WTC11 (cell line): ENCODE measurements around the gene TSPAN9.

Experiments used
- ETV6 ChIP-seq: sonication (generic); formaldehyde crosslinking; IDR thresholded peaks from 2 replicates; pipeline ENCODE4 v1.8.1; 2022; ENCODE audit warnings: mild to moderate bottlenecking, missing genetic modification reagents
- FOXP1 ChIP-seq: sonication (generic); formaldehyde crosslinking; IDR thresholded peaks from 2 replicates; pipeline ENCODE4 v1.8.0; 2022; ENCODE audit warnings: missing genetic modification reagents, mild to moderate bottlenecking, moderate library complexity, borderline replicate concordance
- MYBL2 ChIP-seq: sonication (generic); formaldehyde crosslinking; IDR thresholded peaks from 2 replicates; pipeline ENCODE4 v1.8.1; 2023; ENCODE audit warnings: mild to moderate bottlenecking, moderate library complexity, missing genetic modification reagents
- NR3C1 ChIP-seq: sonication (generic); formaldehyde crosslinking; conservative IDR thresholded peaks from 2 replicates; pipeline ENCODE4 v1.8.1; 2023; ENCODE audit warnings: low read depth, mild to moderate bottlenecking, missing genetic modification reagents
- TEAD4 ChIP-seq: sonication (generic); formaldehyde crosslinking; IDR thresholded peaks from 2 replicates; pipeline ENCODE4 v1.8.0; 2022; ENCODE audit warnings: mild to moderate bottlenecking, missing genetic modification reagents
- ZNF317 ChIP-seq: sonication (generic); formaldehyde crosslinking; IDR thresholded peaks from 2 replicates; pipeline ENCODE4 v1.8.1; 2023; ENCODE audit warnings: low read depth, mild to moderate bottlenecking, moderate library complexity, missing genetic modification reagents, borderline replicate concordance
- TF ChIP-seq, protein P1 (sequence below): fragments of 200-600 bp; IDR thresholded peaks from 2 replicates; pipeline ENCODE4 v1.8.0; 2022; ENCODE audit warnings: antibody characterized with exemption
- TF ChIP-seq, protein P2 (sequence below): sonication (generic); formaldehyde crosslinking; IDR thresholded peaks from 2 replicates; pipeline ENCODE4 v1.8.0; 2023; ENCODE audit warnings: mild to moderate bottlenecking, missing genetic modification reagents
- TF ChIP-seq, protein P3 (sequence below): sonication (generic); formaldehyde crosslinking; conservative IDR thresholded peaks from 2 replicates; pipeline ENCODE4 v1.8.1; 2022; ENCODE audit warnings: mild to moderate bottlenecking, missing genetic modification reagents
- TF ChIP-seq, protein P4 (sequence below): sonication (generic); formaldehyde crosslinking; IDR thresholded peaks from 2 replicates; pipeline ENCODE4 v1.8.1; 2022; ENCODE audit warnings: missing genetic modification reagents, borderline replicate concordance

DNA sequence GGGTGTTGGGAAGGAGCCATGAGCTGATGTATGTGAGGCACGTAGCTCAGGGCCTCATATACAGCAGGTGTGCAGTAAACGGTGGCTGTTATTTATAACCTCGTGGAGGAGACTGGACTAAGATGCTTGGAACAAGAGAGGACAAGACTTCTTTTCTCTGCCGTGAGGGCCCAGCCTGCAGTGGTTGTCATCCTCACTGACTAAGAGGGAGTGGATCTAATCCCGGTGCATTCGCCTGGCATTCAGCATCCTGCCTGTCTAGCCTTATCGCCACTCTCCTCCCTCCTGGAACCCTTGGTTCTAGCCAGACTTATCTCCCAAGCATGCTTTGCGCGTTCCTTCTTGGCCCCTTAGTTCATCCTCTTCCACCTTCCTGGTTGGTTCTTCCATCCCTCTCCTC is 3.9 kb downstream of the TSPAN9 start:
- TF ChIP-seq, protein P1, sequence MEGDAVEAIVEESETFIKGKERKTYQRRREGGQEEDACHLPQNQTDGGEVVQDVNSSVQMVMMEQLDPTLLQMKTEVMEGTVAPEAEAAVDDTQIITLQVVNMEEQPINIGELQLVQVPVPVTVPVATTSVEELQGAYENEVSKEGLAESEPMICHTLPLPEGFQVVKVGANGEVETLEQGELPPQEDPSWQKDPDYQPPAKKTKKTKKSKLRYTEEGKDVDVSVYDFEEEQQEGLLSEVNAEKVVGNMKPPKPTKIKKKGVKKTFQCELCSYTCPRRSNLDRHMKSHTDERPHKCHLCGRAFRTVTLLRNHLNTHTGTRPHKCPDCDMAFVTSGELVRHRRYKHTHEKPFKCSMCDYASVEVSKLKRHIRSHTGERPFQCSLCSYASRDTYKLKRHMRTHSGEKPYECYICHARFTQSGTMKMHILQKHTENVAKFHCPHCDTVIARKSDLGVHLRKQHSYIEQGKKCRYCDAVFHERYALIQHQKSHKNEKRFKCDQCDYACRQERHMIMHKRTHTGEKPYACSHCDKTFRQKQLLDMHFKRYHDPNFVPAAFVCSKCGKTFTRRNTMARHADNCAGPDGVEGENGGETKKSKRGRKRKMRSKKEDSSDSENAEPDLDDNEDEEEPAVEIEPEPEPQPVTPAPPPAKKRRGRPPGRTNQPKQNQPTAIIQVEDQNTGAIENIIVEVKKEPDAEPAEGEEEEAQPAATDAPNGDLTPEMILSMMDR: no peak
- TF ChIP-seq, protein P2, sequence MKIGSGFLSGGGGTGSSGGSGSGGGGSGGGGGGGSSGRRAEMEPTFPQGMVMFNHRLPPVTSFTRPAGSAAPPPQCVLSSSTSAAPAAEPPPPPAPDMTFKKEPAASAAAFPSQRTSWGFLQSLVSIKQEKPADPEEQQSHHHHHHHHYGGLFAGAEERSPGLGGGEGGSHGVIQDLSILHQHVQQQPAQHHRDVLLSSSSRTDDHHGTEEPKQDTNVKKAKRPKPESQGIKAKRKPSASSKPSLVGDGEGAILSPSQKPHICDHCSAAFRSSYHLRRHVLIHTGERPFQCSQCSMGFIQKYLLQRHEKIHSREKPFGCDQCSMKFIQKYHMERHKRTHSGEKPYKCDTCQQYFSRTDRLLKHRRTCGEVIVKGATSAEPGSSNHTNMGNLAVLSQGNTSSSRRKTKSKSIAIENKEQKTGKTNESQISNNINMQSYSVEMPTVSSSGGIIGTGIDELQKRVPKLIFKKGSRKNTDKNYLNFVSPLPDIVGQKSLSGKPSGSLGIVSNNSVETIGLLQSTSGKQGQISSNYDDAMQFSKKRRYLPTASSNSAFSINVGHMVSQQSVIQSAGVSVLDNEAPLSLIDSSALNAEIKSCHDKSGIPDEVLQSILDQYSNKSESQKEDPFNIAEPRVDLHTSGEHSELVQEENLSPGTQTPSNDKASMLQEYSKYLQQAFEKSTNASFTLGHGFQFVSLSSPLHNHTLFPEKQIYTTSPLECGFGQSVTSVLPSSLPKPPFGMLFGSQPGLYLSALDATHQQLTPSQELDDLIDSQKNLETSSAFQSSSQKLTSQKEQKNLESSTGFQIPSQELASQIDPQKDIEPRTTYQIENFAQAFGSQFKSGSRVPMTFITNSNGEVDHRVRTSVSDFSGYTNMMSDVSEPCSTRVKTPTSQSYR (CRISPR knock-in tag): no peak
- TF ChIP-seq ETV6 (no peak), TEAD4 (no peak), FOXP1 (no peak), MYBL2 (CRISPR knock-in tag) (no peak), ZNF317 (CRISPR knock-in tag) (no peak), NR3C1 (no peak)
- TF ChIP-seq, protein P3, sequence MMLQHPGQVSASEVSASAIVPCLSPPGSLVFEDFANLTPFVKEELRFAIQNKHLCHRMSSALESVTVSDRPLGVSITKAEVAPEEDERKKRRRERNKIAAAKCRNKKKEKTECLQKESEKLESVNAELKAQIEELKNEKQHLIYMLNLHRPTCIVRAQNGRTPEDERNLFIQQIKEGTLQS: no peak
- TF ChIP-seq, protein P4, sequence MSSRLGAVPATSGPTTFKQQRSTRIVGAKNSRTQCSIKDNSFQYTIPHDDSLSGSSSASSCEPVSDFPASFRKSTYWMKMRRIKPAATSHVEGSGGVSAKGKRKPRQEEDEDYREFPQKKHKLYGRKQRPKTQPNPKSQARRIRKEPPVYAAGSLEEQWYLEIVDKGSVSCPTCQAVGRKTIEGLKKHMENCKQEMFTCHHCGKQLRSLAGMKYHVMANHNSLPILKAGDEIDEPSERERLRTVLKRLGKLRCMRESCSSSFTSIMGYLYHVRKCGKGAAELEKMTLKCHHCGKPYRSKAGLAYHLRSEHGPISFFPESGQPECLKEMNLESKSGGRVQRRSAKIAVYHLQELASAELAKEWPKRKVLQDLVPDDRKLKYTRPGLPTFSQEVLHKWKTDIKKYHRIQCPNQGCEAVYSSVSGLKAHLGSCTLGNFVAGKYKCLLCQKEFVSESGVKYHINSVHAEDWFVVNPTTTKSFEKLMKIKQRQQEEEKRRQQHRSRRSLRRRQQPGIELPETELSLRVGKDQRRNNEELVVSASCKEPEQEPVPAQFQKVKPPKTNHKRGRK (CRISPR knock-in tag): no peak
